Prostate gland (tissue), 2 donors: ENCODE measurements around the gene FZD10. TPM values are rescaled to one million over a fixed set of nuclear protein-coding genes. Genes with fewer than 3 reads are reported as not detected.

Experiments used
- DNase-seq: peaks from one replicate; pipeline ENCODE4 v3.0.0-alpha.2; 2019; ENCODE audit warnings: low spot score
- H3K27ac ChIP-seq, 2 donors: fragments of 200-600 bp; sonication (generic); 2 replicates each; pipeline ENCODE4 v1.5.1; 2017 to 2019
- H3K27me3 ChIP-seq: fragments of 200-600 bp; sonication (generic); replicated peaks from 2 replicates; pipeline ENCODE4 v1.5.1; 2019; ENCODE audit not compliant: insufficient read depth
- H3K36me3 ChIP-seq, 2 donors: fragments of 200-600 bp; sonication (generic); 1 replicate in 1 of 2; 2 replicates in 1 of 2; pipeline versions ENCODE4 v1.5.1 to v1.8.1; 2017 to 2019
- H3K4me1 ChIP-seq: fragments of 200-600 bp; sonication (generic); replicated peaks from 2 replicates; pipeline ENCODE4 v1.5.1; 2019
- H3K4me3 ChIP-seq, 2 donors: fragments of 200-600 bp; sonication (generic); 2 replicates each; pipeline ENCODE4 v1.5.1; 2017 to 2019
- H3K9me3 ChIP-seq: fragments of 200-600 bp; sonication (generic); 2 replicates; pipeline ENCODE4 v1.5.1; 2017
- CTCF ChIP-seq, 4 experiments: fragments of 200-600 bp in 2 of 4; fragments of 450-650 bp in 2 of 4; sonication (generic) in 2 of 4; IDR thresholded peaks; 1 replicate in 3 of 4; 2 replicates in 1 of 4; pipeline ENCODE4 v1.5.1; 2016 to 2019; ENCODE audit warnings: antibody characterized with exemption in 4 of 4, mild to moderate bottlenecking in 2 of 4, moderate library complexity in 2 of 4
- POLR2A ChIP-seq: fragments of 450-650 bp; IDR thresholded peaks from one replicate; pipeline ENCODE4 v1.6.1; 2016; ENCODE audit warnings: antibody characterized with exemption, mild to moderate bottlenecking
- POLR2AphosphoS5 ChIP-seq: sonication (generic); formaldehyde crosslinking; IDR thresholded peaks from one replicate; pipeline ENCODE4 v1.6.1; 2017; ENCODE audit warnings: antibody characterized with exemption
- WGBS: methylation state at CpG from one replicate; pipeline ENCODE4 v1.1.5; 2018; 5-methylcytosine and 5-hydroxymethylcytosine counted together
- intact Hi-C: fragments of 100-400 bp; cut with DNase I; formaldehyde crosslinking; loops from one replicate; pipeline ENCODE4 v1.14.2; 2022
- total RNA-seq, 2 donors: library from RNA; depleted of rRNA; stranded (reverse); fragments of >200 nt; gene quantifications; one replicate each; pipeline ENCODE4 v1.1.0, GENCODE V29; 2016

The FZD10 gene
- total RNA-seq, 2 donors from 2014 or later: 1.5 to 11.8 TPM

GRCh38 chr12:130179191-130179590 is 16.9 kb downstream of the FZD10 start:
- no peak overlapping the region for H3K4me3 ChIP-seq
- DNase-seq: no peak
- no peaks in the 10 kb centered on the region for H3K9me3 ChIP-seq
- WGBS: 65% methylated on average over 7 of the region's 7 CpGs
- H3K27ac ChIP-seq: no peak overlapping the region
- no peak for TF ChIP-seq POLR2AphosphoS5
- TF ChIP-seq POLR2A: no peak
- no peak for TF ChIP-seq CTCF (IDR thresholded peaks at IDR 0.05)
- H3K4me1 ChIP-seq: no peaks in the 10 kb centered on the region
- intact Hi-C loops: no loop called here
- no peaks in the 10 kb centered on the region for H3K36me3 ChIP-seq
- peaks cover 3% of the 10 kb centered on the region for H3K27me3 ChIP-seq

- Histone ChIP-seq H3K27me3 (peaks cover 3% of the 10 kb centered on the region), H3K36me3 (no peaks in the 10 kb centered on the region), H3K9me3 (no peaks in the 10 kb centered on the region), H3K4me3 (no peak overlapping the region), H3K4me1 (no peaks in the 10 kb centered on the region), H3K27ac (no peak overlapping the region)
- intact Hi-C loops: no loop called here
- no peak for DNase-seq
- WGBS: 87% methylated on average over 11 of the region's 11 CpGs
- no peak for TF ChIP-seq CTCF (IDR thresholded peaks at IDR 0.05)
These were observed 17.4 kb downstream of the FZD10 start for GRCh38 chr12:130179621-130180020.

- no peaks in the 10 kb centered on the region for H3K4me1 ChIP-seq
- DNase-seq: no peak
- TF ChIP-seq CTCF (IDR thresholded peaks at IDR 0.05) (no peak), POLR2AphosphoS5 (no peak), POLR2A (no peak)
- intact Hi-C loops: no loop called here
- H3K4me3 ChIP-seq: no peak overlapping the region
- no peaks in the 10 kb centered on the region for H3K36me3 ChIP-seq
- WGBS: 78% methylated on average over 10 of the region's 10 CpGs
- no peak overlapping the region for H3K27ac ChIP-seq
- H3K9me3 ChIP-seq: no peaks in the 10 kb centered on the region
- peaks cover under 1% of the 10 kb centered on the region for H3K27me3 ChIP-seq
These were observed 18.9 kb downstream of the FZD10 start for GRCh38 chr12:130181211-130181610.

GRCh38 chr12:130183585-130184370 is 21.5 kb downstream of the FZD10 start:
- Histone ChIP-seq H3K27me3 (no peaks in the 10 kb centered on the region), H3K4me1 (no peaks in the 10 kb centered on the region), H3K27ac (no peak overlapping the region), H3K9me3 (no peaks in the 10 kb centered on the region), H3K4me3 (no peak overlapping the region), H3K36me3 (no peaks in the 10 kb centered on the region)
- DNase-seq: no peak
- TF ChIP-seq CTCF (IDR thresholded peaks at IDR 0.05) (no peak), POLR2AphosphoS5 (no peak), POLR2A (no peak)
- intact Hi-C loops: no loop called here
- WGBS: 89% methylated on average over 23 of the region's 23 CpGs

GRCh38 chr12:130184404-130185090 is 22.3 kb downstream of the FZD10 start:
- intact Hi-C loops: no loop called here
- no peak for TF ChIP-seq POLR2AphosphoS5
- no peak for TF ChIP-seq CTCF (IDR thresholded peaks at IDR 0.05)
- TF ChIP-seq POLR2A: no peak
- Histone ChIP-seq H3K4me3 (no peak overlapping the region), H3K27ac (no peak overlapping the region), H3K4me1 (no peaks in the 10 kb centered on the region), H3K36me3 (no peaks in the 10 kb centered on the region), H3K27me3 (no peaks in the 10 kb centered on the region), H3K9me3 (no peaks in the 10 kb centered on the region)
- WGBS: 69% methylated on average over 12 of the region's 12 CpGs
- no peak for DNase-seq
